GM12878 (cell line): ENCODE results near the gene SNX33. TPM values are rescaled to one million over a fixed set of nuclear protein-coding genes. Genes with fewer than 3 reads are reported as not detected.

ENCODE experiments used
- ATF7 ChIP-seq: fragments of 450-650 bp; IDR thresholded peaks from 2 replicates; pipeline ENCODE4 v1.6.1; 2016; ENCODE audit warnings: low read depth, mild to moderate bottlenecking
- CTCF ChIP-seq, 3 experiments: IDR thresholded peaks in 2 of 3; conservative IDR thresholded peaks in 1 of 3; 2 replicates each; pipeline ENCODE4 v1.5.1; 2011; ENCODE audit warnings: low read depth in 3 of 3, low read length in 3 of 3, mild to moderate bottlenecking in 3 of 3, control low read depth in 2 of 3, moderate library complexity in 2 of 3, inconsistent platforms in 1 of 3, mixed read lengths in 1 of 3; ENCODE audit not compliant: control insufficient read depth in 2 of 3, insufficient read depth in 1 of 3; ENCODE audit errors: extremely low read depth in 1 of 3
- EGR1 ChIP-seq, 2 experiments: IDR thresholded peaks; 1 replicate in 1 of 2; 2 replicates in 1 of 2; pipeline ENCODE4 v1.6.1; 2011 to 2012; ENCODE audit warnings: low read depth in 2 of 2, low read length in 2 of 2, borderline replicate concordance in 1 of 2, mild to moderate bottlenecking in 1 of 2, moderate library complexity in 1 of 2
- EP300 ChIP-seq, 2 experiments: fragments of 150-350 bp in 1 of 2; IDR thresholded peaks; 2 replicates each; pipeline ENCODE4 v1.6.1; 2011 to 2012; ENCODE audit warnings: low read depth in 2 of 2, low read length in 2 of 2, borderline replicate concordance in 1 of 2, improper control_type of control experiment in 1 of 2, inconsistent platforms in 1 of 2; ENCODE audit not compliant: control insufficient read depth in 1 of 2
- HCFC1 ChIP-seq: fragments of 150-350 bp; IDR thresholded peaks from 2 replicates; pipeline ENCODE4 v1.6.1; 2014; ENCODE audit warnings: low read length
- LARP7 ChIP-seq: fragments of 450-650 bp; IDR thresholded peaks from 2 replicates; pipeline ENCODE4 v1.6.1; 2017; ENCODE audit warnings: mild to moderate bottlenecking
- MXI1 ChIP-seq: fragments of 150-350 bp; IDR thresholded peaks from 2 replicates; pipeline ENCODE4 v1.6.1; 2011; ENCODE audit warnings: low read depth, mild to moderate bottlenecking, inconsistent platforms, low read length, improper control_type of control experiment
- MYB ChIP-seq: fragments of 150-350 bp; IDR thresholded peaks from 2 replicates; pipeline ENCODE4 v1.6.1; 2014; ENCODE audit warnings: mild to moderate bottlenecking, low read depth, low read length, borderline replicate concordance
- NFIC ChIP-seq: IDR thresholded peaks from 2 replicates; pipeline ENCODE4 v1.6.1; 2012; ENCODE audit warnings: low read depth, mild to moderate bottlenecking, inconsistent platforms, low read length, moderate library complexity
- PAX5 ChIP-seq: IDR thresholded peaks from 2 replicates; pipeline ENCODE4 v1.6.1; 2011; ENCODE audit warnings: low read depth, low read length, borderline replicate concordance
- TCF3 ChIP-seq: IDR thresholded peaks from 2 replicates; pipeline ENCODE4 v1.6.1; 2012; ENCODE audit warnings: low read depth, mild to moderate bottlenecking, low read length, borderline replicate concordance; ENCODE audit not compliant: insufficient read depth
- ZNF687 ChIP-seq: fragments of 450-650 bp; IDR thresholded peaks from 2 replicates; pipeline ENCODE4 v1.6.1; 2017; ENCODE audit warnings: mild to moderate bottlenecking, moderate library complexity
- polyA plus RNA-seq, 11 experiments: library from polyadenylated mRNA; depleted of rRNA in 4 of 11; unstranded in 6 of 11; stranded (reverse) in 5 of 11; fragments of >200 nt; fragmentation: Nextera tagmentation in 4 of 11; fragmentation: Illumina TruSeq in 1 of 11; extraction: Ambion mirVana in 4 of 11; extraction: Trizol in 1 of 11; gene quantifications; 1 replicate in 1 of 11; 2 replicates in 10 of 11; pipeline versions ENCODE4 v1.2.1 to v1.2.3, GENCODE V29; 2011 to 2016; ENCODE audit warnings: inconsistent platforms in 2 of 11, missing spikeins in 2 of 11, low read depth in 1 of 11
- total RNA-seq, 4 experiments: library from RNA; depleted of rRNA in 3 of 4; stranded (reverse); fragments of >200 nt in 3 of 4; fragmentation: Illumina TruSeq in 1 of 4; extraction: Trizol in 1 of 4; gene quantifications; 2 replicates each; pipeline versions ENCODE4 v1.2.1 to v1.2.3, GENCODE V29; 2013 to 2021
- TF ChIP-seq, protein P1 (sequence below): IDR thresholded peaks from 2 replicates; pipeline ENCODE4 v1.6.1; 2012; ENCODE audit warnings: improper control_type of control experiment, low read depth, low read length; ENCODE audit not compliant: insufficient replicate concordance
- TF ChIP-seq, protein P2 (sequence below): fragments of 450-650 bp; conservative IDR thresholded peaks from 2 replicates; pipeline ENCODE4 v1.6.1; 2017; ENCODE audit warnings: mild to moderate bottlenecking, moderate library complexity

The SNX33 gene
- total and polyA plus RNA-seq, 10 of the 15 experiments (the other 5 are each of a cell fraction or from before 2014, with no cell fraction given), result 0.13 to 1.9 (median 0.55) TPM

GRCh38 chr15:75647370-75648155 is at the start of gene SNX33 (continued):
- TF ChIP-seq EP300 (IDR thresholded peaks at IDR 0.05; ENCODE audit: borderline replicate concordance in 1 of 2, control insufficient read depth in 1 of 2, low read depth in 2 of 2, low read length in 2 of 2), result 0 out of 4 replicates have a peak, but pooled peaks of 1 of the 2 experiments have one; percentile 23
- TF ChIP-seq, protein P1, sequence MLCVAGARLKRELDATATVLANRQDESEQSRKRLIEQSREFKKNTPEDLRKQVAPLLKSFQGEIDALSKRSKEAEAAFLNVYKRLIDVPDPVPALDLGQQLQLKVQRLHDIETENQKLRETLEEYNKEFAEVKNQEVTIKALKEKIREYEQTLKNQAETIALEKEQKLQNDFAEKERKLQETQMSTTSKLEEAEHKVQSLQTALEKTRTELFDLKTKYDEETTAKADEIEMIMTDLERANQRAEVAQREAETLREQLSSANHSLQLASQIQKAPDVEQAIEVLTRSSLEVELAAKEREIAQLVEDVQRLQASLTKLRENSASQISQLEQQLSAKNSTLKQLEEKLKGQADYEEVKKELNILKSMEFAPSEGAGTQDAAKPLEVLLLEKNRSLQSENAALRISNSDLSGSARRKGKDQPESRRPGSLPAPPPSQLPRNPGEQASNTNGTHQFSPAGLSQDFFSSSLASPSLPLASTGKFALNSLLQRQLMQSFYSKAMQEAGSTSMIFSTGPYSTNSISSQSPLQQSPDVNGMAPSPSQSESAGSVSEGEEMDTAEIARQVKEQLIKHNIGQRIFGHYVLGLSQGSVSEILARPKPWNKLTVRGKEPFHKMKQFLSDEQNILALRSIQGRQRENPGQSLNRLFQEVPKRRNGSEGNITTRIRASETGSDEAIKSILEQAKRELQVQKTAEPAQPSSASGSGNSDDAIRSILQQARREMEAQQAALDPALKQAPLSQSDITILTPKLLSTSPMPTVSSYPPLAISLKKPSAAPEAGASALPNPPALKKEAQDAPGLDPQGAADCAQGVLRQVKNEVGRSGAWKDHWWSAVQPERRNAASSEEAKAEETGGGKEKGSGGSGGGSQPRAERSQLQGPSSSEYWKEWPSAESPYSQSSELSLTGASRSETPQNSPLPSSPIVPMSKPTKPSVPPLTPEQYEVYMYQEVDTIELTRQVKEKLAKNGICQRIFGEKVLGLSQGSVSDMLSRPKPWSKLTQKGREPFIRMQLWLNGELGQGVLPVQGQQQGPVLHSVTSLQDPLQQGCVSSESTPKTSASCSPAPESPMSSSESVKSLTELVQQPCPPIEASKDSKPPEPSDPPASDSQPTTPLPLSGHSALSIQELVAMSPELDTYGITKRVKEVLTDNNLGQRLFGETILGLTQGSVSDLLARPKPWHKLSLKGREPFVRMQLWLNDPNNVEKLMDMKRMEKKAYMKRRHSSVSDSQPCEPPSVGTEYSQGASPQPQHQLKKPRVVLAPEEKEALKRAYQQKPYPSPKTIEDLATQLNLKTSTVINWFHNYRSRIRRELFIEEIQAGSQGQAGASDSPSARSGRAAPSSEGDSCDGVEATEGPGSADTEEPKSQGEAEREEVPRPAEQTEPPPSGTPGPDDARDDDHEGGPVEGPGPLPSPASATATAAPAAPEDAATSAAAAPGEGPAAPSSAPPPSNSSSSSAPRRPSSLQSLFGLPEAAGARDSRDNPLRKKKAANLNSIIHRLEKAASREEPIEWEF, result no peak
- TF ChIP-seq TCF3, result no peak
- no peak for TF ChIP-seq HCFC1
- 0 out of 3 replicates have a peak, but pooled peaks of 1 of the 2 experiments have one; percentile 15 for TF ChIP-seq EGR1 (IDR thresholded peaks at IDR 0.05; ENCODE audit: borderline replicate concordance in 1 of 2, low read depth in 2 of 2, low read length in 2 of 2)
- TF ChIP-seq PAX5, result no peak
- no peak for TF ChIP-seq MXI1
- peak; percentile 34 for TF ChIP-seq LARP7
- TF ChIP-seq ZNF687, result peak; percentile 19; the same call in 1 of the 2 replicates
- no peak for TF ChIP-seq ATF7
- TF ChIP-seq CTCF (IDR thresholded peaks at IDR 0.05 in 2 of 3, conservative IDR thresholded peaks at IDR 0.05 in 1 of 3; ENCODE audit: control insufficient read depth in 2 of 3, extremely low read depth in 1 of 3, insufficient read depth in 1 of 3, low read depth in 3 of 3, low read length in 3 of 3), result peak; percentile 34 to 61 (median 57)
- no peak for TF ChIP-seq MYB
- no peak for TF ChIP-seq NFIC
- TF ChIP-seq, protein P2, sequence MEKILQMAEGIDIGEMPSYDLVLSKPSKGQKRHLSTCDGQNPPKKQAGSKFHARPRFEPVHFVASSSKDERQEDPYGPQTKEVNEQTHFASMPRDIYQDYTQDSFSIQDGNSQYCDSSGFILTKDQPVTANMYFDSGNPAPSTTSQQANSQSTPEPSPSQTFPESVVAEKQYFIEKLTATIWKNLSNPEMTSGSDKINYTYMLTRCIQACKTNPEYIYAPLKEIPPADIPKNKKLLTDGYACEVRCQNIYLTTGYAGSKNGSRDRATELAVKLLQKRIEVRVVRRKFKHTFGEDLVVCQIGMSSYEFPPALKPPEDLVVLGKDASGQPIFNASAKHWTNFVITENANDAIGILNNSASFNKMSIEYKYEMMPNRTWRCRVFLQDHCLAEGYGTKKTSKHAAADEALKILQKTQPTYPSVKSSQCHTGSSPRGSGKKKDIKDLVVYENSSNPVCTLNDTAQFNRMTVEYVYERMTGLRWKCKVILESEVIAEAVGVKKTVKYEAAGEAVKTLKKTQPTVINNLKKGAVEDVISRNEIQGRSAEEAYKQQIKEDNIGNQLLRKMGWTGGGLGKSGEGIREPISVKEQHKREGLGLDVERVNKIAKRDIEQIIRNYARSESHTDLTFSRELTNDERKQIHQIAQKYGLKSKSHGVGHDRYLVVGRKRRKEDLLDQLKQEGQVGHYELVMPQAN, result peak; percentile 74
